ENCODE data around the gene LDLRAP1. TPM values are rescaled to one million over a fixed set of nuclear protein-coding genes. Genes with fewer than 3 reads are reported as not detected.

LDLRAP1 gene
- total RNA-seq, 2 donors from 2014 or later = 35.7 to 40.1 TPM

- DNase-seq = no peak
Measured at GRCh38 chr1:25560788-25561187, 17.4 kb downstream of the LDLRAP1 start.

GRCh38 chr1:25561421-25562100 is 18.2 kb downstream of the LDLRAP1 start:
- Histone ChIP-seq H3K9me3 (no peaks in the 10 kb centered on the region), H3K4me3 (no peak overlapping the region), H3K27me3 (no peaks in the 10 kb centered on the region), H3K4me1 (peaks cover 25% of the 10 kb centered on the region), H3K36me3 (no peaks in the 10 kb centered on the region), H3K9ac (ENCODE audit: low read depth in 2 of 2, low read length in 2 of 2) (peak overlapping the region in 1 of 2 donors; percentile 57), H3K27ac (peak overlapping the region; percentile 81)
- peak; percentile 50 for DNase-seq
- intact Hi-C loops (cut with DNase I) = no loop called here
- no peak for TF ChIP-seq CTCF (IDR thresholded peaks at IDR 0.05)

More at GRCh38 chr1:25560788-25561187, 17.4 kb downstream of the LDLRAP1 start:
- peaks cover 32% of the 10 kb centered on the region for H3K4me1 ChIP-seq
- H3K27me3 ChIP-seq = no peaks in the 10 kb centered on the region
- no peak for TF ChIP-seq CTCF (IDR thresholded peaks at IDR 0.05)
- peak overlapping the region in 1 of 2 donors; percentile 16 for H3K9ac ChIP-seq (ENCODE audit: low read depth in 2 of 2, low read length in 2 of 2)
- no peaks in the 10 kb centered on the region for H3K9me3 ChIP-seq
- peak overlapping the region; percentile 81 for H3K27ac ChIP-seq
- intact Hi-C loops (cut with DNase I) = no loop called here
- no peak overlapping the region for H3K4me3 ChIP-seq
- H3K36me3 ChIP-seq = no peaks in the 10 kb centered on the region

- Histone ChIP-seq H3K9ac (ENCODE audit: low read depth in 2 of 2, low read length in 2 of 2) (peak overlapping the region in 1 of 2 donors; percentile 57), H3K36me3 (no peaks in the 10 kb centered on the region), H3K4me3 (no peak overlapping the region), H3K9me3 (no peaks in the 10 kb centered on the region), H3K27me3 (no peaks in the 10 kb centered on the region), H3K4me1 (peaks cover 21% of the 10 kb centered on the region), H3K27ac (peak overlapping the region; percentile 81)
- DNase-seq = peak; percentile 91
- no peak for TF ChIP-seq CTCF (IDR thresholded peaks at IDR 0.05)
- intact Hi-C loops (cut with DNase I) = no loop called here
Measured at GRCh38 chr1:25562101-25562927, 18.9 kb downstream of the LDLRAP1 start.

- Histone ChIP-seq H3K9ac (ENCODE audit: low read depth in 2 of 2, low read length in 2 of 2) (no peak overlapping the region), H3K4me3 (no peak overlapping the region), H3K27ac (peak overlapping the region; percentile 81), H3K27me3 (no peaks in the 10 kb centered on the region), H3K36me3 (no peaks in the 10 kb centered on the region), H3K9me3 (no peaks in the 10 kb centered on the region), H3K4me1 (peaks cover 21% of the 10 kb centered on the region)
- TF ChIP-seq CTCF (IDR thresholded peaks at IDR 0.05) = no peak
- DNase-seq = no peak
- intact Hi-C loops (cut with DNase I) = no loop called here
Measured at GRCh38 chr1:25562928-25563283, 19.5 kb downstream of the LDLRAP1 start.

- Histone ChIP-seq H3K36me3 (no peaks in the 10 kb centered on the region), H3K4me3 (no peak overlapping the region), H3K4me1 (peaks cover 21% of the 10 kb centered on the region), H3K9ac (ENCODE audit: low read depth in 2 of 2, low read length in 2 of 2) (peak overlapping the region in 1 of 2 donors; percentile 14), H3K27ac (peak overlapping the region; percentile 81), H3K27me3 (no peaks in the 10 kb centered on the region), H3K9me3 (no peaks in the 10 kb centered on the region)
- DNase-seq = no peak
- intact Hi-C loops (cut with DNase I) = no loop called here
- TF ChIP-seq CTCF (IDR thresholded peaks at IDR 0.05) = no peak
Measured at GRCh38 chr1:25563330-25564215, 20.2 kb downstream of the LDLRAP1 start.

Data from colonic mucosa (tissue), 4 donors.